Naive thymus-derived CD4-positive, alpha-beta T cell (primary cell): ENCODE data around the gene NANOS3. TPM values are rescaled to one million over a fixed set of nuclear protein-coding genes. Genes with fewer than 3 reads are reported as not detected.
A peak's percentile ranks its signal among the peaks of the same experiment; 100 is the strongest.

ENCODE experiments used
- ATAC-seq: fragments of 150-1000 bp; cut with Tn5 transposase; 2 replicates; pipeline ENCODE4 v1.10.0; 2021; ENCODE audit warnings: mild to moderate bottlenecking, moderate library complexity
- CTCF ChIA-PET: fragments of 350-600 bp; sonication (Branson Sonifier 250); formaldehyde crosslinking; loops from one replicate; lab custom pipeline; 2021; ENCODE audit warnings: antibody characterized with exemption; lab: Charles Lee
- POLR2A ChIA-PET: fragments of 350-600 bp; sonication (Branson Sonifier 250); formaldehyde crosslinking; loops from one replicate; lab custom pipeline; 2021; ENCODE audit warnings: antibody characterized with exemption, inconsistent platforms; lab: Charles Lee
- DNase-seq, 9 donors: peaks; one replicate each; pipeline versions ENCODE4 v3.0.0 to v3.0.0-alpha.2; 2020 to 2022; ENCODE audit warnings: mixed read lengths in 1 of 9
- H3K27ac ChIP-seq: one replicate; pipeline ENCODE4 v1.7.0; 2013; ENCODE audit warnings: mild to moderate bottlenecking, low read depth, low read length, moderate library complexity
- H3K27me3 ChIP-seq, 2 donors: one replicate each; pipeline ENCODE4 v1.7.0; 2013; ENCODE audit warnings: low read length in 2 of 2, mild to moderate bottlenecking in 2 of 2, moderate library complexity in 2 of 2; ENCODE audit not compliant: control insufficient read depth in 2 of 2, insufficient read depth in 2 of 2
- H3K36me3 ChIP-seq, 3 experiments: 1 replicate in 2 of 3; 2 replicates in 1 of 3; pipeline ENCODE4 v1.7.0; 2013; ENCODE audit warnings: low read length in 3 of 3, mild to moderate bottlenecking in 3 of 3, moderate library complexity in 1 of 3; ENCODE audit not compliant: insufficient read depth in 3 of 3, control insufficient read depth in 2 of 3
- H3K4me1 ChIP-seq, 2 donors: one replicate each; pipeline ENCODE4 v1.7.0; 2013; ENCODE audit warnings: low read length in 2 of 2, mild to moderate bottlenecking in 2 of 2, moderate library complexity in 1 of 2; ENCODE audit not compliant: control insufficient read depth in 2 of 2, insufficient read depth in 2 of 2
- H3K4me3 ChIP-seq: 2 replicates; pipeline ENCODE4 v1.7.0; 2013; ENCODE audit warnings: mild to moderate bottlenecking, low read length
- H3K9me3 ChIP-seq, 3 experiments: 1 replicate in 2 of 3; 2 replicates in 1 of 3; pipeline ENCODE4 v1.7.0; 2013; ENCODE audit warnings: low read length in 3 of 3; ENCODE audit not compliant: control insufficient read depth in 2 of 3
- H3K27ac Mint-ChIP-seq, 9 donors: one replicate each; pipeline ENCODE4 v1.8.0; 2020 to 2022; ENCODE audit warnings: mixed read lengths in 9 of 9, mild to moderate bottlenecking in 8 of 9, moderate library complexity in 5 of 9, inconsistent platforms in 2 of 9
- H3K27me3 Mint-ChIP-seq, 5 donors: one replicate each; pipeline ENCODE4 v1.8.0; 2021 to 2022; ENCODE audit warnings: mixed read lengths in 5 of 5, mild to moderate bottlenecking in 1 of 5
- H3K36me3 Mint-ChIP-seq, 5 donors: one replicate each; pipeline ENCODE4 v1.8.0; 2020 to 2022; ENCODE audit warnings: mixed read lengths in 5 of 5, mild to moderate bottlenecking in 3 of 5, inconsistent platforms in 1 of 5
- H3K4me1 Mint-ChIP-seq, 7 donors: one replicate each; pipeline ENCODE4 v1.8.0; 2020 to 2022; ENCODE audit warnings: mixed read lengths in 7 of 7, mild to moderate bottlenecking in 3 of 7, inconsistent platforms in 1 of 7
- H3K4me3 Mint-ChIP-seq, 10 donors: one replicate each; pipeline ENCODE4 v1.8.0; 2020 to 2022; ENCODE audit warnings: mild to moderate bottlenecking in 10 of 10, mixed read lengths in 10 of 10, moderate library complexity in 6 of 10, inconsistent platforms in 2 of 10
- H3K9me3 Mint-ChIP-seq, 11 donors: one replicate each; pipeline ENCODE4 v1.8.0; 2020 to 2022; ENCODE audit warnings: mixed read lengths in 11 of 11, mild to moderate bottlenecking in 4 of 11, inconsistent platforms in 1 of 11, moderate library complexity in 1 of 11
- intact Hi-C, 2 donors: fragments of 100-400 bp; cut with micrococcal nuclease; formaldehyde crosslinking; loops; one replicate each; pipeline ENCODE4 v1.15.1; 2023
- polyA plus RNA-seq, 2 donors: library from polyadenylated mRNA; unstranded; fragments of 300-500 nt; fragmentation: Illumina TruSeq; gene quantifications; one replicate each; pipeline ENCODE4 v1.2.3, GENCODE V29; 2021
- total RNA-seq, 6 experiments: library from RNA in 5 of 6; stranded (reverse) in 5 of 6; gene quantifications; 1 replicate in 5 of 6; 2 replicates in 1 of 6; pipeline ENCODE4 v1.2.3 and lab custom pipeline; 2021 to 2026

Gene NANOS3
- total RNA-seq = 1 to 10 TPM in 2 of 5 experiments, not detected in 3; 1.3 to 3.4 TPM
- polyA plus RNA-seq = not detected
- 1.7 reads per million, percentile 7 among the genes with 10 or more reads in this experiment for total RNA-seq (lab: John Stamatoyannopoulos, UW)

GRCh38 chr19:13876834-13877233, at the start of gene NANOS3:
TSS of gene NANOS3 (plus strand) at chr19:13877134. CDS start at chr19:13877249, 115 bp downstream.
- Histone ChIP-seq H3K4me1 (peaks cover 17 to 26% of the 10 kb centered on the region in 2 donors), H3K9me3 (no peaks in the 10 kb centered on the region), H3K27me3 (no peaks in the 10 kb centered on the region), H3K27ac (no peak within 1 kb of the TSS), H3K4me3 (no peak within 1 kb of the TSS), H3K36me3 (no peaks in the 10 kb centered on the region)
- no peaks in the 10 kb centered on the region for H3K9me3 Mint-ChIP-seq
- H3K27me3 Mint-ChIP-seq = peaks cover 0 to 12% (median 3%) of the 10 kb centered on the region in 5 donors
- POLR2A ChIA-PET = interaction anchor here (0.9 kb wide), 1 partner anchor 130 kb away, joined by 3 read pairs; no protein-coding TSS in a partner anchor
- H3K27ac Mint-ChIP-seq = no peak within 1 kb of the TSS
- no peak for ATAC-seq
- no peaks in the 10 kb centered on the region for H3K36me3 Mint-ChIP-seq
- CTCF ChIA-PET = no interaction called here
- H3K4me3 Mint-ChIP-seq = no peak within 1 kb of the TSS
- peaks cover 0 to 30% (median 20%) of the 10 kb centered on the region in 7 donors for H3K4me1 Mint-ChIP-seq
- no peak for DNase-seq
- intact Hi-C loops = no loop called here

- Mint-ChIP-seq H3K27ac (peak overlapping the region in 8 of 9 donors; percentile 3 to 86 (median 64)), H3K9me3 (no peaks in the 10 kb centered on the region), H3K36me3 (peaks cover 0 to 16% (median 5%) of the 10 kb centered on the region in 5 donors), H3K27me3 (no peaks in the 10 kb centered on the region), H3K4me1 (peaks cover 0 to 15% (median 6%) of the 10 kb centered on the region in 7 donors), H3K4me3 (no peak overlapping the region)
- no peaks in the 10 kb centered on the region for H3K27me3 ChIP-seq
- no peak overlapping the region for H3K4me3 ChIP-seq
- H3K9me3 ChIP-seq = no peaks in the 10 kb centered on the region
- H3K4me1 ChIP-seq = no peaks in the 10 kb centered on the region
- ChIA-PET POLR2A (interaction anchor here (1.6 kb wide), 1 partner anchor 40 kb away, joined by 5 read pairs; no protein-coding TSS in a partner anchor), CTCF (no interaction called here)
- H3K27ac ChIP-seq = no peak overlapping the region
- intact Hi-C loops = no loop called here
- ATAC-seq (no peak), DNase-seq (no peak)
- peaks cover 0 to 7% (median 0%) of the 10 kb centered on the region in 3 experiments for H3K36me3 ChIP-seq
Observed at GRCh38 chr19:13827656-13828055, 49.3 kb upstream of the NANOS3 start.

GRCh38 chr19:13830114-13830740, 46.7 kb upstream of the NANOS3 start:
- intact Hi-C loops = no loop called here
- no peaks in the 10 kb centered on the region for H3K36me3 ChIP-seq
- ChIA-PET POLR2A (interaction anchor here (1.3 kb wide), 1 partner anchor 42 kb away, joined by 5 read pairs; no protein-coding TSS in a partner anchor), CTCF (no interaction called here)
- DNase-seq (no peak), ATAC-seq (no peak)
- H3K27me3 ChIP-seq = no peaks in the 10 kb centered on the region
- no peak overlapping the region for H3K4me3 ChIP-seq
- H3K27ac Mint-ChIP-seq = peak overlapping the region in 1 of 9 donors; percentile 25
- H3K4me1 ChIP-seq = peaks cover 5 to 10% of the 10 kb centered on the region in 2 donors
- H3K9me3 ChIP-seq = no peaks in the 10 kb centered on the region
- peaks cover 0 to 21% (median 0%) of the 10 kb centered on the region in 5 donors for H3K36me3 Mint-ChIP-seq
- H3K9me3 Mint-ChIP-seq = no peaks in the 10 kb centered on the region
- no peak overlapping the region for H3K4me3 Mint-ChIP-seq
- H3K4me1 Mint-ChIP-seq = peaks cover 14 to 31% (median 17%) of the 10 kb centered on the region in 7 donors
- no peaks in the 10 kb centered on the region for H3K27me3 Mint-ChIP-seq
- H3K27ac ChIP-seq = no peak overlapping the region

- Histone ChIP-seq H3K9me3 (no peaks in the 10 kb centered on the region), H3K27ac (no peak overlapping the region), H3K4me3 (no peak overlapping the region), H3K4me1 (peaks cover 9 to 16% of the 10 kb centered on the region in 2 donors), H3K27me3 (no peaks in the 10 kb centered on the region), H3K36me3 (no peaks in the 10 kb centered on the region)
- peaks cover 14 to 28% (median 19%) of the 10 kb centered on the region in 7 donors for H3K4me1 Mint-ChIP-seq
- ChIA-PET POLR2A (no interaction called here), CTCF (no interaction called here)
- H3K4me3 Mint-ChIP-seq = no peak overlapping the region
- ATAC-seq = peak; percentile 1
- no peaks in the 10 kb centered on the region for H3K9me3 Mint-ChIP-seq
- intact Hi-C loops = no loop called here
- H3K27me3 Mint-ChIP-seq = no peaks in the 10 kb centered on the region
- H3K27ac Mint-ChIP-seq = peak overlapping the region in 3 of 9 donors; percentile 29 to 46 (median 36)
- H3K36me3 Mint-ChIP-seq = peaks cover 0 to 18% (median 0%) of the 10 kb centered on the region in 5 donors
- DNase-seq = no peak
Observed at GRCh38 chr19:13830741-13831536, 46.0 kb upstream of the NANOS3 start.

- Mint-ChIP-seq H3K27ac (peak overlapping the region in 3 of 9 donors; percentile 64 to 97 (median 79)), H3K36me3 (peaks cover 0 to 16% (median 0%) of the 10 kb centered on the region in 5 donors), H3K4me1 (peaks cover 15 to 30% (median 24%) of the 10 kb centered on the region in 7 donors), H3K4me3 (peak overlapping the region in 2 of 10 donors; percentile 44 to 79), H3K9me3 (no peaks in the 10 kb centered on the region), H3K27me3 (no peaks in the 10 kb centered on the region)
- no peak for DNase-seq
- ChIA-PET CTCF (no interaction called here), POLR2A (no interaction called here)
- ATAC-seq = no peak
- intact Hi-C loops = loop anchor here in 1 of 2 donors (2.0 kb wide), 1 partner anchor 15 kb away; no protein-coding TSS in a partner anchor
- Histone ChIP-seq H3K4me1 (peaks cover 17 to 25% of the 10 kb centered on the region in 2 donors), H3K27me3 (no peaks in the 10 kb centered on the region), H3K36me3 (no peaks in the 10 kb centered on the region), H3K27ac (no peak overlapping the region), H3K4me3 (no peak overlapping the region), H3K9me3 (no peaks in the 10 kb centered on the region)
Observed at GRCh38 chr19:13831537-13832467, 45.1 kb upstream of the NANOS3 start.
